AG09309 (cell line): ENCODE results near the gene DAG1.

Source experiments
- DNase-seq: peaks from one replicate; pipeline ENCODE4 v3.0.0-alpha.2; 2010; ENCODE audit warnings: low read depth
- H3K4me3 ChIP-seq: 2 replicates; pipeline ENCODE4 v1.5.1; 2011; ENCODE audit warnings: mild to moderate bottlenecking, low read depth, low read length, moderate library complexity; ENCODE audit not compliant: control insufficient read depth
- CTCF ChIP-seq: IDR thresholded peaks from 2 replicates; pipeline ENCODE4 v1.5.1; 2011; ENCODE audit warnings: mild to moderate bottlenecking, low read depth, low read length, inconsistent platforms; ENCODE audit not compliant: insufficient read depth, control insufficient read depth; ENCODE audit errors: missing control alignments

Gene DAG1

GRCh38 chr3:49570028-49570654 is 100.1 kb downstream of the DAG1 start:
- H3K4me3 ChIP-seq, result no peak overlapping the region
- TF ChIP-seq CTCF, result no peak
- no peak for DNase-seq

GRCh38 chr3:49582177-49582576 is 112.1 kb downstream of the DAG1 start:
- TF ChIP-seq CTCF, result no peak

More at GRCh38 chr3:49582177-49582576, 112.1 kb downstream of the DAG1 start:
- no peak overlapping the region for H3K4me3 ChIP-seq
- no peak for DNase-seq
